Femur (tissue), 1 donor: ENCODE data around the gene NRCAM.

ENCODE experiments used
- DNase-seq: peaks from one replicate; pipeline ENCODE4 v3.0.0-alpha.2; 2017

The NRCAM gene

GRCh38 chr7:108457871-108458270 is 1.6 kb upstream of the NRCAM start:
- DNase-seq = no peak

- DNase-seq = no peak
These were observed 757 bp upstream of the NRCAM start for GRCh38 chr7:108456845-108457540.

GRCh38 chr7:108455551-108455997 is 662 bp downstream of the NRCAM start:
- DNase-seq = peak; percentile 31

GRCh38 chr7:108454674-108455550 is 1.3 kb downstream of the NRCAM start:
- peak; percentile 32 for DNase-seq

- DNase-seq = no peak
These were observed 1.9 kb downstream of the NRCAM start for GRCh38 chr7:108454317-108454673.

GRCh38 chr7:108453320-108453719 is 2.9 kb downstream of the NRCAM start:
- DNase-seq = no peak

GRCh38 chr7:108452707-108453106 is 3.5 kb downstream of the NRCAM start:
- no peak for DNase-seq

GRCh38 chr7:108451296-108451848 is 4.9 kb downstream of the NRCAM start:
- no peak for DNase-seq

GRCh38 chr7:108450160-108450559 is 6.1 kb downstream of the NRCAM start:
- DNase-seq = no peak

- no peak for DNase-seq
These were observed 6.7 kb downstream of the NRCAM start for GRCh38 chr7:108449521-108449920.

GRCh38 chr7:108448584-108449505 is 7.4 kb downstream of the NRCAM start:
- no peak for DNase-seq

GRCh38 chr7:108442039-108442568 is 14.1 kb downstream of the NRCAM start:
- DNase-seq = peak; percentile 53

GRCh38 chr7:108441392-108441955 is 14.8 kb downstream of the NRCAM start:
- DNase-seq = no peak

GRCh38 chr7:108440613-108441012 is 15.6 kb downstream of the NRCAM start:
- DNase-seq = no peak

GRCh38 chr7:108436906-108437305 is 19.3 kb downstream of the NRCAM start:
- DNase-seq = no peak

GRCh38 chr7:108434010-108434409 is 22.2 kb downstream of the NRCAM start:
- DNase-seq = no peak

- no peak for DNase-seq
These were observed 25.1 kb downstream of the NRCAM start for GRCh38 chr7:108431099-108431498.

- no peak for DNase-seq
These were observed 25.6 kb downstream of the NRCAM start for GRCh38 chr7:108430664-108431063.

- no peak for DNase-seq
These were observed 28.5 kb downstream of the NRCAM start for GRCh38 chr7:108427766-108428165.

- no peak for DNase-seq
These were observed 30.4 kb downstream of the NRCAM start for GRCh38 chr7:108425714-108426275.

GRCh38 chr7:108424013-108424412 is 32.2 kb downstream of the NRCAM start:
- no peak for DNase-seq
